KOPT-K1 (cell line): ENCODE data around the gene RPP25L.

ENCODE experiments used
- H3K27ac ChIP-seq: fragments of 200-600 bp; sonication (generic); 2 replicates; pipeline ENCODE4 v1.5.1; 2016; ENCODE audit warnings: antibody characterized with exemption, mild to moderate bottlenecking, low read depth, low read length; ENCODE audit not compliant: poor library complexity, severe bottlenecking
- H3K36me3 ChIP-seq: fragments of 200-600 bp; sonication (generic); 2 replicates; pipeline ENCODE4 v1.5.1; 2017; ENCODE audit warnings: antibody characterized with exemption, mild to moderate bottlenecking, low read length, moderate library complexity; ENCODE audit not compliant: insufficient read depth
- H3K9me3 ChIP-seq: fragments of 200-600 bp; sonication (generic); 2 replicates; pipeline ENCODE4 v1.5.1; 2017; ENCODE audit warnings: antibody characterized with exemption, low read length, mild to moderate bottlenecking; ENCODE audit not compliant: insufficient read depth, poor library complexity, severe bottlenecking

The RPP25L gene

GRCh38 chr9:34628656-34629490 lies 17.0 kb upstream of the RPP25L start, which contains the start of gene ARID3C:
ARID3C (minus strand) TSS chr9:34629066; CDS start chr9:34628014, 1,052 bp downstream.
- H3K9me3 ChIP-seq: no peaks in the 10 kb centered on the region

GRCh38 chr9:34627716-34628655 lies 16.1 kb upstream of the RPP25L start:
- Histone ChIP-seq H3K9me3 (no peaks in the 10 kb centered on the region), H3K36me3 (no peaks in the 10 kb centered on the region), H3K27ac (no peak overlapping the region)

More at GRCh38 chr9:34628656-34629490, 17.0 kb upstream of the RPP25L start, which contains the start of gene ARID3C:
- Histone ChIP-seq H3K27ac (no peak within 1 kb of the TSS), H3K36me3 (no peaks in the 10 kb centered on the region)

GRCh38 chr9:34625186-34625486 lies 13.2 kb upstream of the RPP25L start:
- no peaks in the 10 kb centered on the region for H3K9me3 ChIP-seq
- H3K36me3 ChIP-seq: no peaks in the 10 kb centered on the region
- H3K27ac ChIP-seq: no peak overlapping the region

GRCh38 chr9:34624475-34625185 lies 12.7 kb upstream of the RPP25L start:
- Histone ChIP-seq H3K27ac (no peak overlapping the region), H3K36me3 (no peaks in the 10 kb centered on the region), H3K9me3 (no peaks in the 10 kb centered on the region)

GRCh38 chr9:34623374-34624235 lies 11.7 kb upstream of the RPP25L start:
- H3K9me3 ChIP-seq: no peaks in the 10 kb centered on the region
- H3K27ac ChIP-seq: no peak overlapping the region
- no peaks in the 10 kb centered on the region for H3K36me3 ChIP-seq

GRCh38 chr9:34620061-34620994 lies 8.4 kb upstream of the RPP25L start, which contains the start of gene DCTN3:
DCTN3 (minus strand) TSS chr9:34620495; CDS start chr9:34620464, 31 bp downstream.
- Histone ChIP-seq H3K9me3 (no peaks in the 10 kb centered on the region), H3K27ac (peak within 1 kb of the TSS; percentile 61)

GRCh38 chr9:34615132-34615531 lies 3.2 kb upstream of the RPP25L start:
- no peaks in the 10 kb centered on the region for H3K9me3 ChIP-seq
- no peak overlapping the region for H3K27ac ChIP-seq
- H3K36me3 ChIP-seq: peaks cover 48% of the 10 kb centered on the region

More at GRCh38 chr9:34620061-34620994, 8.4 kb upstream of the RPP25L start, which contains the start of gene DCTN3:
- H3K36me3 ChIP-seq: peaks cover 32% of the 10 kb centered on the region; the same call in 1 of the 2 replicates

GRCh38 chr9:34612788-34613390 lies 992 bp upstream of the RPP25L start:
- peaks cover 41% of the 10 kb centered on the region for H3K36me3 ChIP-seq
- peak overlapping the region; percentile 81 for H3K27ac ChIP-seq
- H3K9me3 ChIP-seq: no peaks in the 10 kb centered on the region

GRCh38 chr9:34611251-34611810 lies 566 bp downstream of the RPP25L start:
- Histone ChIP-seq H3K9me3 (no peaks in the 10 kb centered on the region), H3K27ac (peak overlapping the region; percentile 81), H3K36me3 (peaks cover 25% of the 10 kb centered on the region)

- Histone ChIP-seq H3K36me3 (peaks cover 18% of the 10 kb centered on the region), H3K9me3 (no peaks in the 10 kb centered on the region), H3K27ac (peak overlapping the region; percentile 81)
Measured at GRCh38 chr9:34610434-34611206, 1.3 kb downstream of the RPP25L start.

- Histone ChIP-seq H3K9me3 (no peaks in the 10 kb centered on the region), H3K27ac (no peak overlapping the region), H3K36me3 (no peaks in the 10 kb centered on the region)
Measured at GRCh38 chr9:34607331-34607730, 4.6 kb downstream of the RPP25L start.

GRCh38 chr9:34606905-34607304 lies 5.0 kb downstream of the RPP25L start:
- Histone ChIP-seq H3K9me3 (no peaks in the 10 kb centered on the region), H3K27ac (no peak overlapping the region), H3K36me3 (no peaks in the 10 kb centered on the region)
